Muscle layer of colon (tissue), 2 donors: Measurements from ENCODE around the gene ADGRA3.
"Not testable (repeated sequence)": the region's sequence is repeated elsewhere in the genome, so short reads cannot be mapped to it uniquely, and the experiment has no call there.

Experiments used
- H3K27ac ChIP-seq: one replicate; pipeline ENCODE4 v1.7.0; 2013; ENCODE audit warnings: low read depth, mild to moderate bottlenecking, low read length, moderate library complexity
- H3K27me3 ChIP-seq, 2 donors: one replicate each; pipeline ENCODE4 v1.7.0; 2013; ENCODE audit warnings: low read length in 2 of 2, mild to moderate bottlenecking in 2 of 2; ENCODE audit not compliant: insufficient read depth in 2 of 2, control insufficient read depth in 1 of 2
- H3K36me3 ChIP-seq: one replicate; pipeline ENCODE4 v1.7.0; 2013; ENCODE audit warnings: mild to moderate bottlenecking, low read length; ENCODE audit not compliant: insufficient read depth
- H3K4me1 ChIP-seq: one replicate; pipeline ENCODE4 v1.7.0; 2013; ENCODE audit warnings: mild to moderate bottlenecking, low read length; ENCODE audit not compliant: insufficient read depth
- H3K4me3 ChIP-seq, 2 donors: one replicate each; pipeline ENCODE4 v1.7.0; 2013; ENCODE audit warnings: low read length in 2 of 2, low read depth in 1 of 2, mild to moderate bottlenecking in 1 of 2, moderate library complexity in 1 of 2
- H3K9ac ChIP-seq: one replicate; pipeline ENCODE4 v1.7.0; 2013; ENCODE audit warnings: low read length
- H3K9me3 ChIP-seq: one replicate; pipeline ENCODE4 v1.7.0; 2013; ENCODE audit warnings: mild to moderate bottlenecking, low read length
- donor health status: abdominal sarcoma.
- donor health status: Adenocarcinoma of cecum.

ADGRA3 gene

DNA sequence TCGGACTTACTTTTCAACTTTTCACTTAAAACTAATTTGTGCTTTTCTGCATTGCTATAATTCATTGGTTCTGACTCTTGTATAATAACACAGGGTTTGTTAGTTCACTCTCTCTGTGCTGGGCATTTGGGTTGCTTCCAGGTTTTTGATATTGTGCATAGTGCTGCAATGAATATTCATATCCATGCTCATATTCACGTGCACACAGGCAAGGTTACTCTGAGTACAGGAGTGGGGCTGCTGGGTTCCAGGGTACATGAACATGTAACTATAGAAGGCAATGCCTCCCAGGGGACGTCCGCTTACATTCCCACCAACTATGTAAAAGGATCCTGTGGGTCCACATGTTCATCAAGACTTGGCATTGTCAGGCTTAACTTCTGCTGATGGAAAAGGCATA is 117.2 kb downstream of the ADGRA3 start:
- H3K27ac ChIP-seq = no peak overlapping the region
- H3K9me3 ChIP-seq = no peaks in the 10 kb centered on the region
- no peak overlapping the region for H3K4me3 ChIP-seq
- H3K27me3 ChIP-seq = no peaks in the 10 kb centered on the region
- no peaks in the 10 kb centered on the region for H3K4me1 ChIP-seq
- H3K36me3 ChIP-seq = peaks cover 16% of the 10 kb centered on the region
- H3K9ac ChIP-seq = no peak overlapping the region

DNA sequence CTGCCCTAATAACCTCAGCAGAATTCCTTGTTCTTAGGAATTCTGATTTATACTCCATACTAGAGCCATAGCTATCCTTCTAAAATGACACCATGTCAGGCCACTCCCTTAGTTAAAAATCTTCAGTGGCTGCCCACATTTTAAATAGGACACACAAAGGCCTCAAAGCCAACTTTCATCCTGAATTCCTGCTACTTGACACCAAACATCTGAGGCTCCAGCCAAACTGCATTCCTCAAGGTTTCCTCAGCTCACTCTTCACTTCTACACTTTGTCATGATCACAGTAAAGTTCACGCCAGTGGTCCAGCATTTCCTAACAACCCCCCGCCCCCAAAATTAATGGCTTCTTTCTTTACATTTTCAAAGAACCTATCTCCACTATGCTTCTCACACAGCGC is 124.3 kb downstream of the ADGRA3 start:
- Histone ChIP-seq H3K36me3 (peaks cover 8% of the 10 kb centered on the region), H3K4me3 (no peak overlapping the region), H3K4me1 (no peaks in the 10 kb centered on the region), H3K27ac (no peak overlapping the region), H3K27me3 (no peaks in the 10 kb centered on the region), H3K9ac (no peak overlapping the region), H3K9me3 (no peaks in the 10 kb centered on the region)

DNA sequence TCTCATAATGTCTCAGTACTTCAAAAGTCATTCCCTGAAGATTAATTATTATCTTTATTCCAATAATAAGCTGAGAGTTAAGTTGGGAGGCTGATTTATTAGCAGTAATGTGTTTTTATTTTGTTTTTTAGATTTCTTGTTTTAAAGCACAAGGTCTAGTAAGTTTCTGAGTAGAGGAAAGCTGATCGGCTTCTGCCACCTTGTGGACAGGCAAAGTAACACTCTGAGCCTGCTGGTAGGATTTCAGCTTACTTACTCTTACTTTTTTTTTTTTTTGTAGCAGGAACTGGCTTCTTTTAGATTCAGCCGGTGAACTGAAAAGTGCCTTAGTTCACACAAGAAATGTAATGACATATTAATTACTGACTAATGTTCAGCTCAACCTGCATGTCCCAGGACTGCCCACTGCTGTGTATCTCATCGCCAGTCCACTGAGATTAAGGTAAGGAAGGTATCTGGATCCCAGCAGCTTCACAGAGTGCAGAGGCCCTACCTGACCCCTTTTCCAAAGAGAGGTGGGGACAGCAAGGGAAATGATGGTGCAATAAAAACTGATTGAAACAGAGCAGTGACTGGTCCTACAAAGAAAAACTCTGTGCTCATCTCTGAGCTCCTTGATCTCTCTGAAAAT is 126.5 kb downstream of the ADGRA3 start:
- Histone ChIP-seq H3K4me3 (no peak overlapping the region), H3K36me3 (peaks cover 8% of the 10 kb centered on the region), H3K9me3 (no peaks in the 10 kb centered on the region), H3K27ac (no peak overlapping the region), H3K9ac (no peak overlapping the region), H3K4me1 (no peaks in the 10 kb centered on the region), H3K27me3 (no peaks in the 10 kb centered on the region)

GRCh38 chr4:22385611-22386011 is 130.3 kb downstream of the ADGRA3 start:
- Histone ChIP-seq H3K9ac (no peak overlapping the region), H3K9me3 (no peaks in the 10 kb centered on the region), H3K36me3 (peaks cover 8% of the 10 kb centered on the region), H3K27ac (no peak overlapping the region), H3K4me1 (no peaks in the 10 kb centered on the region), H3K4me3 (no peak overlapping the region), H3K27me3 (no peaks in the 10 kb centered on the region)

- H3K9me3 ChIP-seq = no peaks in the 10 kb centered on the region
- peaks cover 8% of the 10 kb centered on the region for H3K36me3 ChIP-seq
- no peak overlapping the region for H3K9ac ChIP-seq
- H3K4me1 ChIP-seq = no peaks in the 10 kb centered on the region
- H3K27ac ChIP-seq = no peak overlapping the region
- no peaks in the 10 kb centered on the region for H3K27me3 ChIP-seq
- no peak overlapping the region for H3K4me3 ChIP-seq
These were observed 131.7 kb downstream of the ADGRA3 start for GRCh38 chr4:22384154-22384553.

DNA sequence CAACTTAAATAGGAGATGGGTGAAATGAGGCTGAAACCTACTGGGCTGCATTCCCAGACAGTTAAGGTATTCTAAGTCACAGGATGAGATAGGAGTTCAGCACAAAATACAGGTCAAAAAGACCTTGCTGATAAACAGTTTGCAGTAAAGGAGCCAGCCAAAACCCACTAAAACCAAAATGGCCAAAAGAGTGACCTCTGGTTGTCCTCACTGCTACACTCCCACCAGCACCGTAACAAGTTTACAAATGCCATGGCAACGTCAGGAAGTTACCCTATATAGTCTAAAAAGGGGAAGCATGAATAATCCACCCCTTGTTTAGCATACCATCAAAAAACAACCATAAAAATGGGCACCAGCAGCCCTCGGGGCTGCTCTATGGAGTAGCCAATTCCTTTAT is 133.7 kb downstream of the ADGRA3 start:
- not testable (repeated sequence) for H3K4me3 ChIP-seq, H3K36me3 ChIP-seq, H3K4me1 ChIP-seq, H3K27ac ChIP-seq, H3K27me3 ChIP-seq, H3K9ac ChIP-seq, H3K9me3 ChIP-seq

- no peak overlapping the region for H3K27ac ChIP-seq
- H3K9me3 ChIP-seq = no peaks in the 10 kb centered on the region
- H3K36me3 ChIP-seq = no peaks in the 10 kb centered on the region
- no peak overlapping the region for H3K9ac ChIP-seq
- no peak overlapping the region for H3K4me3 ChIP-seq
- H3K4me1 ChIP-seq = no peaks in the 10 kb centered on the region
- H3K27me3 ChIP-seq = no peaks in the 10 kb centered on the region
These were observed 142.9 kb downstream of the ADGRA3 start for GRCh38 chr4:22372986-22373385.

GRCh38 chr4:22369901-22370562 is 145.8 kb downstream of the ADGRA3 start:
- H3K27ac ChIP-seq = no peak overlapping the region
- H3K9ac ChIP-seq = no peak overlapping the region
- no peaks in the 10 kb centered on the region for H3K4me1 ChIP-seq
- no peaks in the 10 kb centered on the region for H3K27me3 ChIP-seq
- no peak overlapping the region for H3K4me3 ChIP-seq
- H3K9me3 ChIP-seq = no peaks in the 10 kb centered on the region
- H3K36me3 ChIP-seq = no peaks in the 10 kb centered on the region

DNA sequence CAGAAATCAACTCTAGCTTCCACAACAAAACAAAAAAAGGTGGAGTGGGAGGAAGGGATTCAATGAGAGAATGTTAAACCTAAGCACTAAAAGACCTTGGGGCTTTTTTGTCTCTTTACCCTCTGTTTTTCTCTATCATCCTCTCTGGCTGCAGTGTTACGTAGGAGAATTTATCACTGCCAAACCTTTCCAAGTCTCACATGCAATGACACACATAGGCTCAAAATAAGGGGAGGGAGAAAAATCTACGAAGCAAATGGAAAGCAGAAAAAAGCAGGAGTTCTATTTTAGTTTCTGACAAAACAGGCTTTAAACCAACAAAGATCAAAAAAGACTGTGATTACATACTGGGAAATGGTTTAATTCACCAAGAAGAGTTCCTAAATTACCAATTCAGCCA is 152.1 kb downstream of the ADGRA3 start:
- Histone ChIP-seq H3K9ac (no peak overlapping the region), H3K36me3 (no peaks in the 10 kb centered on the region), H3K27me3 (no peaks in the 10 kb centered on the region), H3K9me3 (no peaks in the 10 kb centered on the region), H3K4me1 (no peaks in the 10 kb centered on the region), H3K27ac (no peak overlapping the region), H3K4me3 (no peak overlapping the region)

DNA sequence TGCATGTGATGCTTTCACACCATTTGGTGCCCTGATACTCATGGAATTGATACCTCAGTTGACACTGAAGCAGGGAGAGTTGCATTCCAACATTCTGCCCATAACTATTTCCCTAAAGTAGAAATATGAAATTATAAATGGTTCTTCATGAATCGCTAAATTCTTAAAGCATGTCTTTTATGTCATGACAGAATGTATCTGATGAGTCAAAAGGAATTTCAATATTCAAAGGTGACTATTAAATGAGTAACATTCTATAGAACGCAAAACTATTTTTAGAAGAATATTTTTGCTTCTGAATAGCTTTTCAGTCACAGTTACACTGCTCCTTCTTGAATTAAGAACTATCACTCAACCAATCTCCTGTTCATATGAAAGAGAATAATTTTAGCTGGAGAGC is 152.8 kb downstream of the ADGRA3 start:
- Histone ChIP-seq H3K4me3 (no peak overlapping the region), H3K4me1 (no peaks in the 10 kb centered on the region), H3K9me3 (no peaks in the 10 kb centered on the region), H3K9ac (no peak overlapping the region), H3K27me3 (no peaks in the 10 kb centered on the region), H3K27ac (no peak overlapping the region), H3K36me3 (no peaks in the 10 kb centered on the region)

DNA sequence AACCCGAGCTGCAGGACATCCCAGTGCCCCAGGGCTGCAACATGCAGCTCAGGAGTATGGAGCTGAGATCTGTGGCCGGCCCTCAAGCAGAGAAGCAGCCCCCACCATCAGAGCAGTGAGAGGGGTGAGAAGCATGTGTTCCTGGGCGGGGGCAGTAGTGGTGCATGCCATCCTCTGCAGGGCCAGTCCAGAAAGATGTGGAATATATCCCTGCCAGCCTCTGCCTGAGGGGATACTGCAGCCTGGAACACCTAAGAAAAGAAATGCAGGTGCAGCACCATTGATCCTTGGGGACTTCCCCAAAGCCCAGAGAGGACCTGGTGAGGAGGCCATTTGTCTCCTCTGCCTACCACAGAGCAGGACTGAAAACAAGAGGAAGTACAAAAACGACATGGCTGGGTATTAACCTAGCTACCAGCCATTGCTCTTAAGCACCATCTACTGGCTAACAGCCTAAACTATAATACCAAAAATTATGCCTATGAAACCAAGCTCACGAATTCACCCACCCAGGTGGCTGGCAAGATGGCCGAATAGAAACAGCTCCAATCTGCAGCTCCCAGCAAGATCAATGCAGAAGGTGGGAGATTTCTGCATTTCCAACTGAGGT is 158.8 kb downstream of the ADGRA3 start:
- Histone ChIP-seq H3K36me3 (no peaks in the 10 kb centered on the region), H3K27ac (no peak overlapping the region), H3K4me3 (no peak overlapping the region), H3K9me3 (no peaks in the 10 kb centered on the region), H3K27me3 (no peaks in the 10 kb centered on the region), H3K4me1 (no peaks in the 10 kb centered on the region), H3K9ac (no peak overlapping the region)

- H3K4me1 ChIP-seq = no peaks in the 10 kb centered on the region
- H3K27me3 ChIP-seq = no peaks in the 10 kb centered on the region
- H3K9ac ChIP-seq = no peak overlapping the region
- H3K9me3 ChIP-seq = no peaks in the 10 kb centered on the region
- no peaks in the 10 kb centered on the region for H3K36me3 ChIP-seq
- no peak overlapping the region for H3K4me3 ChIP-seq
- no peak overlapping the region for H3K27ac ChIP-seq
These were observed 167.5 kb downstream of the ADGRA3 start for GRCh38 chr4:22348410-22348809.
